Gastrocnemius medialis (tissue), 4 donors: ENCODE data around the gene AADACL4.

Experiments
- CTCF ChIP-seq, 5 experiments: fragments of 450-650 bp in 3 of 5; fragments of 200-600 bp in 2 of 5; sonication (generic) in 2 of 5; IDR thresholded peaks in 4 of 5; conservative IDR thresholded peaks in 1 of 5; 1 replicate in 4 of 5; 2 replicates in 1 of 5; pipeline ENCODE4 v1.5.1; 2016 to 2019; ENCODE audit warnings: antibody characterized with exemption in 5 of 5, mild to moderate bottlenecking in 3 of 5, moderate library complexity in 3 of 5
- POLR2A ChIP-seq, 2 donors: fragments of 450-650 bp; IDR thresholded peaks; one replicate each; pipeline ENCODE4 v1.6.1; 2017; ENCODE audit warnings: antibody characterized with exemption in 2 of 2, mild to moderate bottlenecking in 2 of 2, moderate library complexity in 2 of 2

GRCh38 chr1:12634156-12634555 lies 9.7 kb upstream of the AADACL4 start:
- no peak for TF ChIP-seq CTCF (IDR thresholded peaks at IDR 0.05 in 4 of 5, conservative IDR thresholded peaks at IDR 0.05 in 1 of 5)
- no peak for TF ChIP-seq POLR2A (IDR thresholded peaks at IDR 0.05)
